NCI-H146 treated with DMSO at 0.1 percent for 48 hours (cell line): ENCODE results near the gene BRIP1.
"Not testable (repeated sequence)": the region's sequence is repeated elsewhere in the genome, so short reads cannot be mapped to it uniquely, and the experiment has no call there.

Experiments used
- DNase-seq: peaks from one replicate; lab custom pipeline; 2025; ENCODE audit not compliant: unreplicated experiment; lab: John Stamatoyannopoulos, UW

The BRIP1 gene

DNA sequence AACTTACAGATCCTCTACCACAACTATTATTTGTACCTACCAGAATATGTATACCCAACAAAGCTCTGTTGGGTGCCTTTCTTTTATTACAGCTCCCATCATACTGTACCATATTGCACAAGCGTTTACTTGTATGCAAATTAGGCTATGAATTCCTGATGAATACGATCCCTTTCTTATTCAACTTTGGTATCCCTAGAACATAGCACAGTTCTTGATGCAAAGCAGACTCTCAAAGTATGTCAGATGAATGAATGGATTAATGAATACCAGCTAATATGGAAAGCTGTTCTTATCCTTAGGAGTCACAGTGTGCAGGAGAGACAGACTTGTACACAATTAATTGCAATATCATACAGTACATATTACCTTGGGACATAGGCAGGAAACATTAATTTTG is 192.6 kb downstream of the BRIP1 start:
- no peak for DNase-seq

DNA sequence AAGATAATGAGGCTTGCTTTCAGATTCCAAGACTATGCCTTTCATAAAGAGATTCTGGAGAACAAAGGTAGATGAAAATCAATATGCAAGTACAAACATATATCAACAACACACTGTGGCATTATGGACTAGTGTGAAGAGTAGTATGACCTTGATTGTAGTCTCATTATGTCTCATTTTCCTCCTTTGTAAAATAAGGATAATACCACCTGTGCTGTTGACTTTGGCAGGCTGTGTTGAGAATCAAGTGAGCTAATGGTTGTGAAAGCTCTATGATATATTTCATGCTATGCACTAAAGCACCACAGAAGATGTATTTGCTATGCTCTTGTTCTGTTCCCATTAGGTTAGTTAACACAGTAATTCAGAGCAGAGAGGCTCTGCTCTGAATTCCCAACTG is 193.8 kb downstream of the BRIP1 start:
- DNase-seq = peak; percentile 83

- DNase-seq = no peak
These were observed 194.8 kb downstream of the BRIP1 start for GRCh38 chr17:61668486-61668885.

DNA sequence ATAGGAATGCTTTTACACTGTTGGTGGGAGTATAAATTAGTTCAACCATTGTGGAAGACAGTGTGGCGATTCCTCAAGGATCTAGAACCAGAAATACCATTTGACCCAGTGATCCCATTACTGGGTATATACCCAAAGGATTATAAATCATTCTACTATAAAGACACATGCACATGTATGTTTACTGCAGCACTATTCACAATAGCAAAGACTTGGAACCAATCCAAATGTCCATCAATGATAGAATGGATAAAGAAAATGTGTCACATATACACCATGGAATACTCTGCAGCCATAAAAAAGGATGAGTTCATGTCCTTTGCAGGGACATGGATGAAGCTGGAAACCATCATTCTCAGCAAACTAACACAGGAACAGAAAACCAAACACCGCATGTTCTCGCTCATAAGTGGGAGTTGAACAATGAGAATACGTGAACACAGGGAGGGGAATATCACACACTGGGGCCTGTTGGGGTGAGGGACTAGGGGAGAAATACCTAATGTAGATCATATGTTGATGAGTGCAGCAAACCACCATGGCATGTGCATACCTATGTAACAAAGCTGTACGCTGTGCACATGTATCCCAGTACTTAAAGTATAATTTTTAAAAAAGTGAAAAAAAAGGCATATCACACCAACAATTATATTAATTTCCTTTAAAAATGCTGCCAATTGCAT is 196.8 kb downstream of the BRIP1 start:
- DNase-seq = not testable (repeated sequence)

DNA sequence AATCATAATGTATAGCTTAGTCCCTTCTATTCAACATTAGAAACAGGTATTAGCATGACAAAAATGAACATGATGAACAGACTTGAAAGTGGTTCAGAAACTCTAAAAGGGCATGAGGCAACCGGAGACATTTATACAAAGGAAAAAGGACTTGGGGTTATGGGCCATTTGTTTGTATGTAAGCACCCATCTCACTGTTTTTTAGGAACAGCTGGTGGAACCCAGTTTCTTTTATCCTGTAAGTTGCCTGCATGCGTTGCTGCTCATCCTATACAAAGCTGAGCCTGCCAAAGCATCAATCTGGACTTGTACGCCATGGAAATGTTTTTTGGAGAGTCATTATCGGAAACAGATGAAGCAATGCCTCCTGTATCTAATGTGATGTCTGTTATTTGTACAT is 200.0 kb downstream of the BRIP1 start:
- DNase-seq = no peak

GRCh38 chr17:61662741-61663140 is 200.6 kb downstream of the BRIP1 start:
- no peak for DNase-seq

DNA sequence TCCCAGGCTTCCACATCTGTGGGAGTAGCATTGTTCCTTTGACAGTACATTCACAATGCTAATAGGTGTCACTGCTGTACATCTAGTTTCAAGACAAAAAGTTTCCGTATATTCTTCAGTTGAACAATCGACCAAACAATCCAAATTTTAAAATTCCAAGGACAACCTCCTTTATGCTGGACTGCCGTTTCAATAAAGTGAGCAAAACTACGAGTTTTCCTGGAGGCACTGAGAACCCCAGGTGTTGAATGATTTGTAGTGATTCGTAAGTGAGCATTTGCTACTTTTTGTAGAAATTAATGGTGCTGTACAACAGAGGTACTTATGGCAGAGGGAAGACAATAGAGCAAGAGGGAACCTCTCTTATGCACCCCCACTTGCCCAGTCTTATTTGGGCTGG is 201.1 kb downstream of the BRIP1 start:
- no peak for DNase-seq

- no peak for DNase-seq
These were observed 202.4 kb downstream of the BRIP1 start for GRCh38 chr17:61660746-61661485.

GRCh38 chr17:61659437-61659836 is 203.9 kb downstream of the BRIP1 start:
- DNase-seq = no peak

DNA sequence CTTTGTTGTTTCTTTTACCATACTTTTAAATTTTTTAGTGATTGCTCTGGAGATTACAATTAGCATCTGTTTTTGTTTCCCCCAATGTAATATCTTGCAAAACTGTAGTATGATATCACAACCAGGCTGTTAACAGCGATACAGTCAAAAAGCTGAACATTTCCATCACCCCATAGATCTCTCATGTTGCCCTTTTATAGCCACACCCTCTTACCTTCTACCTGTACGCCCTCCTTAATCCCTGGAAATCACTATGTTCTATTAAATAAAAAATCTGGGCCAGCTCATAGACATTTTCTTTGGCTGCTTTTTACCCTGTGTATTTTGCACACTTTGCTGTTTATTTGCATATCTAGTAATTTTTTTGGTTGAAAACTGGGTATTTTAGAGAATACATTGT is 205.1 kb downstream of the BRIP1 start:
- no peak for DNase-seq

DNA sequence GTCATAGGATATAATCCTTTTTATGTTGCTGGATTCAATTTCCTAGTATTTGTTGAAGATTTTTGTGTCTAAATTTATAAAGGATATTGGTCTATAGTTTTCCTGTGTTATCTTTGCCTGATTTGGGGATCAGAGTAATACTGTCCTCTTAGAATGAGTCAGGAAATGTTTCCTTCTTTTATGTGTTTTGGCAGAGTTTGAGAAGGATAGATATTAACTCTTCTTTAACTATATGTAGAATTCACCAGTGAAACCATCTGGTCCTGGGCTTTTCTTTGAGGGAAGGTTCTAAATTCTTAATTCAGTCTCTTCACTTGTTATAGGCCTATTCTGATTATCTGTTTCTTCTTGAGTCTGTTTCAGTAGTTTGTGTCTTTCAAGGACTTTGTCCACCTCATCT is 206.0 kb downstream of the BRIP1 start:
- no peak for DNase-seq

GRCh38 chr17:61656721-61657217 is 206.6 kb downstream of the BRIP1 start:
- DNase-seq = no peak

- DNase-seq = no peak
These were observed 212.6 kb downstream of the BRIP1 start for GRCh38 chr17:61650749-61651148.

DNA sequence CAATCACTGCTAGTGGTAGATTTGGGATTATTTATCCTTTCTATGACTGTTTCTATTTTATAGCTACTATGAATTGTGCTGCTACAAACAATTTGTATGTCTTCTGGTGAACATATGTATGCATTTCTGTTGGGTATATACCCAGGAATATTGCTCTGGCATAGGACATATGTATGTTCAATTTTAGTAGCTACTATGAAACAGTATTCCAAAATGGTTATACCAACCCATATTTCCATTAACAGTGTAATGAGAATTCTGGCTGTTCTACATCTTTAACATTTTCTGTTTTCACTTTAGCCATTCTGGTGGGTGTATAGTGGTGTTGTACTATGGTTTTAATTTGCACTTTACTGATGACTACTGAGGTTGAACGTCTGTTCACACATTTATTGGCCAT is 214.7 kb downstream of the BRIP1 start:
- DNase-seq = no peak

- no peak for DNase-seq
These were observed 216.3 kb downstream of the BRIP1 start for GRCh38 chr17:61647047-61647446.

DNA sequence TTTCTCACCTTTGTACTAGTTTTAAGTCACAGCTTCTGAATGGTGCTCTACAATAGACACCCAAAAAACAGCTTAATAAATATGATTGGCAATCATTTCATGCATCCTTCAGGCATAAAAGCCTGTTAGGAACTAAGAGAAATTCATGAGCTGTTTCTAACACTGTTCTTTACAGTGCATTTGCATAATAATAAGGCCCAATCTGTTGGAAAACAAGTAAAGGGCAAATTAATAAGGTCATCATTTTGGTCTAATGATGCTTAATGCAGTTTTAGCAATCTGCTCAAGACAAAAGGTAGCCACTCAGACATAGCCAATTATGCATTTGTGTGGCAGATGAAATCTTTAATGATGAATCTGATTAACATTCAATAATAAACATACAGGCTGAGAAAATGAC is 216.8 kb downstream of the BRIP1 start:
- no peak for DNase-seq

DNA sequence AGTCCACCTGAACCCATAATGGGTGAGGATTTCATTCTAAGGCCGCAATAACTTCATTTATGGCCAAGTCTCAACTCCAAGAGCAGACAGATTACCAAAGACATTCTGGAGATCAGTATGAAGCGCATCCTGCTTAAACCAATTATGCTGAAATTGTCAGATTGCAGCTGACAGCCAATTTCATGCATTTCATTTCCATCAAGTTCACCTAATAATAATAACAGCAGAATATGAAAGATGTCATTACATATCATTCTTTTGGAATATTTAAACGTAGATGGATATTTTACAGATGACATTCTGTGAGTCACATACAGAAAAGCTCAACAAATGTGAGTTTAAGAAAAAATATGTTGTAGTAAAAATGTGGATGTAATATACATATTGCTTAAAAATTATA is 217.4 kb downstream of the BRIP1 start:
- no peak for DNase-seq

GRCh38 chr17:61644800-61645774 is 218.2 kb downstream of the BRIP1 start:
- DNase-seq = no peak

DNA sequence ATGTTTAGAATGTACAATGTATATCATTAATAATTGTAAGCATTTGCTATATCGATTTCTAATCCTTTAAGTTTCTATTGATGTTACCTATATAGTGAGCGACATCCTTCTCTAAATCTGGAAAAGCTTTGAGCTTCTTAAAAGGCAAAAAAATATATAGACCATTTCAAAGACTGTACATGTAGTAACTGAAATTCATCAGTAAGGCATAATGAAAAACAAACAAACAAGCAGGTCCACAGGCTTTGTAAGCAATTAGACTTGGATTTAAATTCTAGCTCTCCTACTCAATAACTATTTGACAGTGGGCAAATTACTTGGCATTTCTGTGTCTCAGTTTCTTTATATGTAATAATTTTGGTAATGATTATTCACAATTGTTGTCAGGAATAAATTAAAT is 220.6 kb downstream of the BRIP1 start:
- no peak for DNase-seq

GRCh38 chr17:61641715-61642114 is 221.6 kb downstream of the BRIP1 start:
- DNase-seq = no peak

- DNase-seq = no peak
These were observed 222.2 kb downstream of the BRIP1 start for GRCh38 chr17:61641084-61641483.
